ENCODE measurements around the gene STAMBPL1.
"Not testable (repeated sequence)": the region's sequence is repeated elsewhere in the genome, so short reads cannot be mapped to it uniquely, and the experiment has no call there.

Gene STAMBPL1

GRCh38 chr10:88858491-88858890, 21.6 kb upstream of the STAMBPL1 start:
- no peak for DNase-seq

DNA sequence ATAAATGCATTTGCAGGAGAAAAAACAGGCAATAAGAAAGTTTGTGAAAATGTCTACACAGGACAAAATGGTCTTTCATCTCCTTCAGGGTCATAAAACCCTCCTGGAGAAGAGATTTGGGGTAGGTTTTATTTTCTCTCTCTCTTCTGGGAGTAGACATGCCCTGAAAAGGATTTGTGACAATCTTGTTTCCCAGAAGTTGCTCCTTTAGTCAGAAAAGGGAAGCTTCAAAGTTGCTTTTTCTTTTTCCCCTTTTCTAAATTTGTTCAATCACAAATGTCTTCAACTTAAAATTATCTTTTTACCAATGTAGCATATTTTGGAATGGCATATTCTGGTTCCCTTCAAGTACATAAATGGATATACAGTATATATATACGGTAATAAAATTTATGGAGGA, 19.0 kb upstream of the STAMBPL1 start:
- DNase-seq: no peak

GRCh38 chr10:88865281-88865876, 14.7 kb upstream of the STAMBPL1 start:
- DNase-seq: no peak

DNA sequence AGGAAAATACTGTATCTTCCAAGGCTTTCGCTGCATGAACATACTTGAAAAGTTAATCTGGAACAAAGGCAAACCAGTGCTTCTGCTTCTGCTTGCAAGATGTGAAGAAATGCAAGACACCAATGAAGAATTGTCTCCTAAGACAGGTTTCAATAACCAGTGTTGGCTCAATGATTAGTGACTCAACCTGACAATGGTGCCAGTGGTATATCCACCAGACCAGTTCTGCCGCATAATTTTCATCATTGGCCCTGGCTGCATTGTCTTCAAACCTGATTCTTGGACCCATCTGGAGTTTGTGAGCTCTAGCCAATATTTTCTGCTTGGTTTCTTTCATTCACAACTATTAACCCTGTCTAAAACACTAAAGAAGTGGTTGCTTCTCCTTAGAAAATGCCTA, 13.6 kb upstream of the STAMBPL1 start:
- DNase-seq: no peak

DNA sequence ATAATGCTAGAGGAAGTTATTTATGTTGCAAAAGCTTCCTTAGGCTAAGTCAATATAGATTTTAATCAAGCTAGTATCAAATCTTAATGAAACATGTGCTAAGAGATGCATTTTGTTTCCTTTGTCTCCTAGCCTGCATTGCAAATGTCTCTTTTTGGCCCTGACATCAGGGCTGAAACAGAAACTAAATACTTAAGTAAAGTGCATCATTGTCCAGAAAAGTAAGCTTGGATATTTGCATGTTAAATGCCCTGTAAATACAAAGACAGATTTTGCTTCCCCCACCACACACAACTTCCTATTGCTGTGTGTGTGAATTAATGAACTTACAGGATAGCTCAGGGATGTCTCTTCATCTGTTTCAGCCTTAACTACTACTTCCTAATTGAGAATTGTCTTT, 10.0 kb upstream of the STAMBPL1 start:
- DNase-seq: no peak

GRCh38 chr10:88873757-88874156, 6.3 kb upstream of the STAMBPL1 start:
- DNase-seq: no peak

DNA sequence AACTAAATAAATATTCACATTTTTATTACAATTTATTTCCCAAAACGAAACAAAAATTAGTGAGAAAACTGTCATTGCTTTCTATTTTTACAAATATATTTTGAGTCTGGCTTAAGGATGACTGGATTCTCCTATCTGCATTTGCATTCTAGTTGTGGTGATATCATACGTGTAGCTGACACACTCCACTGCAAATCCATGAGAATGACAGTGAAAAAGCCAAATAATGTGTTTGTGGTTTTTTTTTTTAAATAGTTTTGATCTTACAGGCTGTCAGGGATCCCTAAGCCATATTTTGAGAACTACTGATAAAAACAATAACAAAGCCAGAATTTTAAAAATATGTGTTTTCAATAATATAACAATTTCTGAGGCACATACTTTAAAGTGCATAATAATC, 5.8 kb upstream of the STAMBPL1 start:
- no peak for DNase-seq

DNA sequence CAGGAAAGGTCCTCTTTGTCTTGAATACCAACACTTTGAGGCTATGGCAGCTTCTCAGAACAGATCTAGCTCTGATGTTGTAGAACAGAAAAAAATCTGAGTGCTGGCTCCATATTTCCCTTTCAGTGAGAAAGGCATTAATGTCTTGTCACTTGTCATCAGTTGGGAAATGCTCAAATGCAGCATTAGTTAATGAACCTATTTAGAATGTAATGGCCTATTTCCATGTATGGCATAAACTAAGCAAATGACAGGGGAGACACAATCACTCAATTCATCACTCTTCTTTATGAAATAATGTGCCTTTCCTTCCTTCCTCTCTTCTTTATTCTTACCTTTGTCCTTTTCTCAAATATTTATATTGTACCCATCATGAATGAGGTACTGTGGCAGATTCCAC, 5.0 kb upstream of the STAMBPL1 start:
- no peak for DNase-seq

DNA sequence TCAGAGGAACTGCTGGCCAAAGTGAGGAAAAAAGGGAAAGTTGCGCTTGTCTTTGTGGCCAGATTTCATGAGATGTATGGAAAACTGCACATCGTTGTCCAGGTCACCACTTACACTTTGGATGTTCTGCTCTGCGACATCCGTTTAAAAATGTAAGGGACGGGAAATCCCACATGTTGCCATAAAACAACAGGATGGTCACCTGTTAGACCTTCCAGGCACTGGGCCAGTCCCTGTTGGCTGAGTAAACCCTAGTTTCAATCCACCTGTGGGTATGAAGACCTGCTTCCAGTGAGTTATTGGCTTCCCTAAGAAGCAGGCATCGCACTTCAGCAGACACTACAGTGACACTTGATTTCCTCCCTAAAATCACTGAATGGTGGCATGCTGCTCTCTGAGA, 2.7 kb upstream of the STAMBPL1 start:
- DNase-seq: no peak

DNA sequence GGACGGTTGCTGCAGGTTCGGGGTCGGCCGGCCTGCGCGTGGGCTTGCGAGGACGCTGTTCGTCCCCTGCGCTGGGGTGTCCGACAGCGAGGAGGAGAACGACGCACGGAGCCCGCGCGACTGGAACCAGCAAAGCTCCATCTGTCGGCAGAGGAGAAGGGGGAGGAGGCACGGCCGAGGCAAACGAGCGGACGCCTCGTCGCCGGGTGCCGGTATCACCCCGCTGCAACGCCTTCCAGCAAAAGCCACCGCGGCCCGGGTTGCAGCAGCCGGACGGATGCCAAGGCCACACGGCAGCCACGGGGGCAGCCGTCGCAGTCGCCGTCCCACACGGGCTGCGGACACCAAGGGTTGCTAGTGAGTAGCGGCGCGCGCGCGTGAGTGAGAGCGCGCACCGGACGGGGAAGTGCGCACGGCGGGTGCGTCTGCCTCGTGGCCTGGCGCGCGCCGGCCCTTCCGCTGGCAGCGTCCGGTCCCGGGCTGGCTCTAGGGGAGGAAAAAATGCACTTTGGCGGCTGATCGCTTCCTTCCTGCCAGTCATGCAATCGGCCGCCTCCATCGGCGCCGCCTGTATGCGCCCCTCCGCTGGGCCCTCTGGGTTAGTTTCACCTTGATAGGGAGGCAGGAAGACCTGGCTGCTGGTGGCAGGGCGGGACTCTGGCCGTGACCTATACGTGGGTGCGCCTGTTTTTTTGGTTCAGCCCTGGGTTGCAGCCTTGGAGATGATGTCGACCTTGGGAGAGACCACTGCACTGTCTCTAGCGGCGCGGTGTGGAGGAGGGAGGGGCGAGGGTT, 434 bp downstream of the STAMBPL1 start:
- DNase-seq: peak; percentile 23

DNA sequence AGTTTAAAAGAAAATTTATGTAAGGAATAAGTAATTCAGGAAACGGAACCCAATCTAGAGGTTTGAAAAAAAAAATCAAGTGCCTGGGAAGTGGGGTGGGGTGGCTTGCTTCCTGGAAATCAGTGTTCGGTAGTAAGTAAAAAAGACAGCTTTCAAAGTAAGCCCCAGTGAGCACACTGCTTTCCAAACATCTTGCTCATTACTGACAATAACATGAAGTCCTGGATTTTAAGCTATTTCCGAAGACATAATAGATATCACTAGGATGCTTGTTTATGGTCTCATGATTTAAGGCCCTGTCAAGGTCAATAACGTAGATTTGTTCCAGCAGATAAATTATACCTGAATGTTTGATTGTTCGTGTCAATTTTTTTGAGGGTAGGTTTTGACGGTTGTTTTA, 1.3 kb downstream of the STAMBPL1 start:
- no peak for DNase-seq

DNA sequence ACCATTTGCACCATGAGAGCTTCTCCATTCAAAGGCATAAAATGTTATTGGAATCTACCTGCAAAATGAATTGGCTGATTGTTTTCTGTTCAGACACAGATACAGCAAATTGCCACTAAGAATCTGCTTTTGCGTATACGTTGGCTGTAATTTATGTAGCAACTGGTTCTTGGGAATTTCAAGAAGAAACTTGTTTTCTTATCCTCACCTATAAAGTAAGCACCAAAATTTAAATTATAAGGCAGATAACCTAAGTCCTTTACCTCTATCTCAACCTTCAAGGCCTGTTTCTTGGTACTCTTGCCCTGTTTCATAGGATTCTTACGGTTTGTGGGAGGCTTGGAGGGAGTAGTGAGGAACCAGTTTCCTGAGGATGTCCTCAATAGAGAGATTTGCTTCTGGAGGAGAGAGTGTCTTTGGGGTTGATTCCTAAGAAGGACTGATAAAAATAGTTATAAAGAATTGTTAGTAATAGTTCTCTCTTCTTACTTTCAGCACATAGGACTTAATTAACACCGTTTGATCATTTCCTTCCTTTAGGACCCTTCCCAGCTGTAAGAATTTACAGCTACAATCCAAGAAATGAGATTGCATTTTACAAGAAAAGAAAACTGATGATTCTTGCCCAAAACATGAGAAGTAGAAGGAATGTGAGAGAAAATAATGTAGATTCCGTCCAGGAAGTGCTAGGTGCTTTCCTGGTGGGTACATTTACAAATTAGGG, 2.0 kb downstream of the STAMBPL1 start:
- no peak for DNase-seq

DNA sequence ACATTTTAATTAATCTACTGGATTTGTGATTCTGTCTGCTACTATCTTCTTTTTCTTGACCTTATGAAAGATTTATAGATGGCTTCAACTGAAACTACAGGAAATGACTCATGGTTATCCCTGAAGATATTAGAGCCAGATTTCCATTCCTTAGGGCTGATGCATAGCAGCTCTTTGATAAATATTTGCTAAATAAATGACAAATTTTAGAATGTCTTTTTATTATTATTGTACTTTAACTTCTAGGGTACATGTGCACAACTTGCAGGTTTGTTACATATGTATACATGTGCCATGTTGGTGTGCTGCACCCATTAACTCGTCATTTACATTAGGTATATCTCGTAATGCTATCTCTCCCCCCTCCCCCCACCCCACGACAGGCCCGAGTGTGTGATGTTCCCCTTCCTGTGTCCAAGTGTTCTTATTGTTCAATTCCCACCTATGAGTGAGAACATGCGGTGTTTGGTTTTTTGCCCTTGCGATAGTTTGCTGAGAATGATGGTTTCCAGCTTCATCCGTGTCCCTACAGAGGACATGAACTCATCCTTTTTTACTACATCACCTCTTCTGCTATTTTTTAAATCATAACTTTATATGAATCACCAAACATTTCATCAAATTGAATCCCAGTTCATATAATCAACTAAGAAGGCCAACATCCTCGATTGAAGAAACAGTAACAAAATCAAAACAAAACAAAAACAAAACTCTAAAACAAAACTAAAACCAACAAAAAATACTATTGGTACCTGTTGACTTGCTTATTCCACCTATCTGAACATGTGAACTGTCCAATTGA, 2.8 kb downstream of the STAMBPL1 start:
- not testable (repeated sequence) for DNase-seq

DNA sequence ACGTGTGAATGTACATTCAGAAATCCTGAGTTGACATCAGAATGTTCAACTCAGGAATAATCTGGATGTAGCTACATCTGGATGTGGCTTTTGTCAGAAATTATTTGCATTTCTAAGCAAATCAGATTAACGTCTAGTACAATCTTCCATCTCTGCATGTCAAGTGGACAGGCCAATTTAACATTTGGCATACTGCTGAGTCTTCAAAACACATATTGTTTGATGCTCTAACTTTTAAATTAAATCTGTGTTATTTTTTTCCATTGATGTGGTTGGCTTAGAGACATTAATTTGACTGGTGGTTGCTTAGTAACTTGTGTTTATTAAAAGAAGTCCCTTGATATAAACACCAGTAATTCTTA, 3.4 kb downstream of the STAMBPL1 start:
- no peak for DNase-seq

- DNase-seq: no peak
Measured at GRCh38 chr10:88886557-88886956, 6.5 kb downstream of the STAMBPL1 start.

DNA sequence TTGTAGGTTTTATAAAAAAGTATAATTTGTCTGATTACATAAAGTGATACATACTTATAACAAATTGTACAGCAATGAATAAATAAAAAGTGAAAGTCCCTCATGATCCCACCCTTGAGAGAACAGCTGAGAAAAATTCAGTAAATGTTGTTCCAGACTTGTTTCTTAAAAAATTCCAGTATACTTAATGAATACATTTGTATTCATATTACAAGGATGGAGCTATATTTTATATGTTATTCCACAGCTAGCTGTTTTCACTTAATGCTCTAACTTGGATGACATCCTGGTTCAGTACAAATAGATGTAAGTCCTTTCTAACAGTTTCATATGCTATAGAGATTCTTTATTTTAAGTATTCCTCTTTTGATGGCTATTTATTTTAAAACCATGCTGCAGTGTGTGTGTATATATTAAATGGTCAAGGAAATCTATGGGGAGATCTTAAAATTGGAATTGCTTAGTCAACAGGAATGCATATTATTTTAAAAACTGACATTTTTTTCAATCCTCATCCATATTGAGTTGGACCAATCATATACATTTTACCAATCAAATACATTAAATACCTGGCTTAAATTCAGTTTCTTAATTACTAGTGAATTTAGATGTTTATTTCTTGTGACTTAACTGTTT, 8.9 kb downstream of the STAMBPL1 start:
- no peak for DNase-seq

DNA sequence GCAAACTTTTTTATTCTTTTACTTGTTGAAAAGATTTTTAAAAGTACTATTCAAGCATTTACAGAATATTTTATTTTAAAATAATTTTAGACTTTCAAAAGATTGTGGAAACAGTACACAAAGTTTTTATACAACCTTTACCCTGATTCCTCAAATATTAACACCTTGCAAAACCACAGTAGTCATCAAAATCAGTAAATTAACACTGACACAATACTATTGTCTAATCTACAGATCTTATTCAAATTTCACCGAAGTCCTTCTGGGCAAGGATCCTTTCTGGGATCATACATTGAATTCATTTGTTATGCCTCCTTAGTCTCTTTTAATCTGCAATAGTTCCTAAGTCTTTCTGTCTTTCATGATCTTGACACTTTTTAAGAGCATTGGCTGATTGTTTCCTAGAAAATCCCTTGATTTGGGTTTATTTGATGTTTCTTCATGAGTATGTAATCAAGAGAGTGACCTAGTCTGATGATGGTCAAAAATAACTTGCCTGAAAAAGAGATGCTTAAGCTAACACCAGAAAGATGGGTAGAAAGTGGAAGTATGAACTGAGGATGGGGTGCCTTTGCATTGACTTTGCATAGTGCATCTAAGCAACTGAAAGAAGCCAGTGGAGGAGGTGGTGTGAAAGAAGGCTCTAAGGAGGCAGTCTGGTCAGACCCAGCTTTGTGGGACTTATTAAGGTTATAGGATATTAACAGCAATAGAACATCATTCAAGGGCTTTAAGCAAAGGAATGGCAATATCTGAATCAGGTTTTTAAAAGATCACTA, 9.7 kb downstream of the STAMBPL1 start:
- no peak for DNase-seq

DNA sequence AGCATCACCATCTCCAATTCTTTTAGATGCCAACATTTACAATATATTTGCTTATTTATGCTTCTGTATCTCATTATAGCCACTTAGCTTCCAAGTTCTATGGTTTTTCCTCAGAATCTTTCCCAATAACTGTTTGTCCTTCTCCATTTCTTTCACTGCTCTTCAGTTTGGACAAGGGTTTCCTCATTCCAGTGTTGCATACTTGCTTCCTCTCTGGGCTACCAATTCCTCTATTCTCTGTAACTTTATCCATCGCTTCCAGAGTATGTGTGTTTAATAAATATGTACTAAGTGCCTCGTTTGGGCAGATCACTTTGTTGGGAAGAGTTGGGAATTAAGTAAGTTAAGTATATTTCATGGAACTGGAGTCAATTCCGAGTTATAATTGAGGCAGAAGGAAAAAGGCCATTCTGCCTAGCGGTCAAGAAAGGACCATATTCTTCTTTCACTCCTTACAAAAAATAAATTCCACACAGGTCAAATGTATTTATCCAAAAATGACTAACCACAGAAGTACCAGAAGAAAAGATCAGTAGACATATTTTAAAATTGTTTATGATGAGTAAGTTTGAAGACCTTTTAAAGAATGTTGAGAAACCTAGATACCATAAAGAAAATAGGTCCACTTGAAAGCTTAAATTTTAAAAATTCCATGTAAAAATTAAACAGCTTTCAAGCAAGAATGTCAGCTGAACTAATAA, 10.8 kb downstream of the STAMBPL1 start:
- DNase-seq: no peak

GRCh38 chr10:88892222-88892967, 12.3 kb downstream of the STAMBPL1 start:
- DNase-seq: no peak

DNA sequence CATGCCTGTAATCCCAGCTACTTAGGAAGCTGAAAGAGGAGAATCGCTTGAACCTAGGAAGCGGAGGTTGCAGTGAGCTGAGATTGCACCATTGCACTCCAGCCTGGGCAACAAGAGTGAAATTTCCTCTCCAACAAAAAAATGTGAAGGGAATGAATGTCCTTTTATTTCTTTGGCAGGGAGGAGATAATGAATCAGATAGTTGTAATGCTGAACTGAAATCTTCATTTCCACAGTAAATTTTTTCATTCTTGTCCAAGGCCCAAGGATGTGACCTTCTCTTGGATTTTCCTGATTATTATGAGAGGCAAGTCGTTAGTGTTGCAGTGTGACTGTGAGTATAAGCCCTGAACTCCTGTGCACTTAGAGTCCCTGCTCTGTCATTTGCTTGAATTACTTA, 13.6 kb downstream of the STAMBPL1 start:
- no peak for DNase-seq

DNA sequence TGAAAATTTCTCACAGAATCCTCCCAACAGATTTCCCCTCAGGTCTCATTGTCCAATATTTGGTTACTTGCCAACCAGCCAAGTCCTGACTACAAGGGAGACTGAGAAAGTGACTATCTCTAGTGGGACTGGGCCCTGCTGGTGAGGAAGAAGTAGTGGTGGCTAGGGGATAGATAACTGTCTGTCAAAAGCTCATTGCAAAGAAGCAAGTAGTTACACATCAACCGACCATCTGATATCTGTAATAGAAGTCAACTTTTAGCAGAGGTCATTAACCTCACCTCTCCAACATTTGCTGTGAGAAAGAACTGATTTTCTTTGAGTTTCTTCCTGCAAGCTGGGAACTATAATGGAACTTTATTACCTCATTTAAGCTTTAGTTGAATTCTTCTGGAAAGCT, 15.2 kb downstream of the STAMBPL1 start:
- DNase-seq: no peak

Data from NCI-H1436 (cell line).